KBM-7 (cell line): Measurements from ENCODE around the gene OR2AJ1.
"Not testable (repeated sequence)": the region's sequence is repeated elsewhere in the genome, so short reads cannot be mapped to it uniquely, and the experiment has no call there.

Experiments
- DNase-seq: peaks from one replicate; pipeline ENCODE4 v3.0.0-alpha.2; 2015
- in situ Hi-C: fragments of 300-500 bp; cut with MboI; formaldehyde crosslinking; loops from 2 replicates; pipeline ENCODE4 v1.14.3; 2020; ENCODE audit warnings: low sequenced_read_pairs, low pct_unique_long_range_greater_than_20kb, mixed read lengths

Gene OR2AJ1, protein sequence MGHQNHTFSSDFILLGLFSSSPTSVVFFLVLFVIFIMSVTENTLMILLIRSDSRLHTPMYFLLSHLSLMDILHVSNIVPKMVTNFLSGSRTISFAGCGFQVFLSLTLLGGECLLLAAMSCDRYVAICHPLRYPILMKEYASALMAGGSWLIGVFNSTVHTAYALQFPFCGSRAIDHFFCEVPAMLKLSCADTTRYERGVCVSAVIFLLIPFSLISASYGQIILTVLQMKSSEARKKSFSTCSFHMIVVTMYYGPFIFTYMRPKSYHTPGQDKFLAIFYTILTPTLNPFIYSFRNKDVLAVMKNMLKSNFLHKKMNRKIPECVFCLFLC

DNA sequence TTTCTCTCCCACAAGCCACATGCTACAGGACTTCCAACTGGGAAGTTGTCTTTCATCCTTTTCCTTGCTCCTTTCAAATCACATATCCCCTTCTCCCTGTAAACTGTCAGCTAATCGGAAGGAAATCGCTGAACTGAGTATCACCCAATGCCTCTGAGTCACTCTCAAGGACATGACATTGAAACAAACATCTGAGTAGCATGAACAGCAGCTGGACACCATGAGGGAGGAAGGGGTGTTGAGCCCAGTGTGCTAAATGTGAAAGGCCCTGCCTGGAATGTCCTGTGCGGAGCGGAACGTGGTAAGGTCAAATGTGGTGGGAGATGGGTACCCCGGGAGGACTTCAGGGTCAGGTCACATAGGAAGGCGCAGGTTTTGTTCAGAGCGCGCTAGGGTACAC, at the start of gene OR2AJ1:
TSS of gene OR2AJ1 (plus strand) at position 22 of the 400 bp plus-strand sequence. CDS start 8,880 bp downstream, outside the sequence.
- DNase-seq: no peak
- in situ Hi-C loops: no loop called here

DNA sequence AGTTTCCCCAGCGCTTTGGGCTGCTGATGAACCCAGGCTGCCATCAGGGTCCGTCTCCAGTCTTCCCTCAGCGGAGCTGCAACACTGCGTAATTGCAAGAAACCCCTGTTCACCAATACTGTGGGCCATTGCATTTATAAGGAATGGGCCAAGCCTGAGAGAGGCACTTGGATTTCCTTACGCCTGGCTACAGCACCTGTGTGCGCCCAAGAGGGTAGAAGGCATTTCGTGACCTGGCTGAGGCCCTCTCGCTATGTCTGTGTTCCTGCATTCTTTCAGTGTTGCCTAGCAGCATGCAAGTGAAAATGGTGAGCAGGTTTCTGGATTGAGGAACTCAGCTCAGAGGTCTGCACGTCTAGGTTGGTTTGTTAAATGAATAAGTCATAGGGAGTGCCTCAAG, 41.3 kb upstream of the OR2AJ1 start:
- in situ Hi-C loops: no loop called here
- no peak for DNase-seq

DNA sequence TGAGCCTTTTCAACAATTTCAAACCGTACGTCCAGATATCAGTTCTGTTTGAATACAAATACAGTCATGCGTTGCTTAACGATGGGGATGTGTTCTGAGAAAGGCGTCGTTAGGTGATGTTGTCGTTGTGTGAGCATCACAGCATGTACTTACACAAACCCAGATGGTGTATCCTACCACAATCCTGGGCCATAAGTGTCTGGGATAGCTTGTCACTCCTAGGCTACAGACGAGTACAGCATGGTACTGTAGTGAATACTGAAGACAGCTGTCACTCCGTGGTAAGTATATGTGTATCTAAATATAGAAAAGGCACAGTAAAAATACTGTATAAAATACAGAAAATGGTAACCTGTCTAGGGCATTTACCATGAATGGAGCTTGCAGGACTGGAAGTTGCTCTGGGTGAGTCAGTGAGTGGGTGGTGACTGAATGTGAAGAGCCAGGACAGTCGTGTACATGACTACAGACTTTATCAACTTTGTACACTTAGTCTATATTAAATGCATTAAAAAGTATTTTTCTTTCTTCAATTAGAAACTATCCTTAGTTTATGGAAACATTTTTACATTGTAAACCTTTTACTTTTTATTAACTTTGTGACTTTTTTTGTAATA, 39.8 kb upstream of the OR2AJ1 start:
- DNase-seq: no peak
- in situ Hi-C loops: no loop called here

DNA sequence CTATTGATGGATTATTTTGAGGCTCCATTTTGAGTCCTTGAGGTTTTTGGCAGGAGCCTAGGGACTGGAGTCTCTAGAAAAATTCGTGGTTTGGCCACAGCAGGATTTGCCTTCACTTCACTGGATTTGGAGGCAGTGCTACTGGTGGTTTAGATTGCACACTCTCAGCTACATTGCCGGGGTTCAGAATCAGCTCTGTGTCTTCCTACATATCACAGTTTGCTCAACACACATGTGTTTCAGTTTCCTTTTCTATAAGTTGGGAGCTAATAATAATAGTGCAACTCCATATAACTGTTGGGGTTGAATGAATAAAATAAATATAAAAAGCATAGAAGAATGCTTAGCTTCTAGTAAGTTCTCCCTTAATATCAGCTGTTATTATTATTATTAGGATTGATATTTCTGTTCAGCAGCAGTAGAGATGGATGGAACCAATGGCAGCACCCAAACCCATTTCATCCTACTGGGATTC, 29.5 kb upstream of the OR2AJ1 start, which contains the start of gene OR2W3:
TSS of gene OR2W3 (plus strand) at position 425 of the 475 bp plus-strand sequence. CDS start at position 425, 0 bp downstream.
- in situ Hi-C loops: no loop called here
- DNase-seq: no peak

DNA sequence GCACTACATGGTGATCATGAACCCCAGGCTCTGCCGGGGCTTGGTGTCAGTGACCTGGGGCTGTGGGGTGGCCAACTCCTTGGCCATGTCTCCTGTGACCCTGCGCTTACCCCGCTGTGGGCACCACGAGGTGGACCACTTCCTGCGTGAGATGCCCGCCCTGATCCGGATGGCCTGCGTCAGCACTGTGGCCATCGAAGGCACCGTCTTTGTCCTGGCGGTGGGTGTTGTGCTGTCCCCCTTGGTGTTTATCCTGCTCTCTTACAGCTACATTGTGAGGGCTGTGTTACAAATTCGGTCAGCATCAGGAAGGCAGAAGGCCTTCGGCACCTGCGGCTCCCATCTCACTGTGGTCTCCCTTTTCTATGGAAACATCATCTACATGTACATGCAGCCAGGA, 28.7 kb upstream of the OR2AJ1 start:
- no peak for DNase-seq
- in situ Hi-C loops: no loop called here

DNA sequence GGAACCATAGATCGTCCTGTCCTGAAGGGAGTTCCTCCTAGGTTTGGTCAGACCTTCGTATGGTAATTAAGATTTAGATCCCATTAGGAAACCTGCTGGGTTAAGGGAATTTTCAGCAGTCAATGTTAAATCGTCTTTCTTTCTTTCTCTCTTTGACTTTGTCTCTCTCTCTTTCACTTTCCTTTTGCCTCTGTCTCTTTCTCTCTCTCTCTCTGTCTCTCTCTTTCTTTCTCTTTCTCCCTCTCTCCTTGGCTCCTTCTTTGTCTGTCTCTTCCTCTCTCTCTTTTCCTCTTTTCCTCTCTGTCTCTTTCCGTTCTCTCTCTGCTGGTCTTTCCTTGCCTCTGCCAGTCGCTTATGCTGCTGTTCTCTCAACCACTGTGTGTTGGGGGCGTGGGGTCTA, 20.6 kb upstream of the OR2AJ1 start:
- DNase-seq: no peak
- in situ Hi-C loops: no loop called here

DNA sequence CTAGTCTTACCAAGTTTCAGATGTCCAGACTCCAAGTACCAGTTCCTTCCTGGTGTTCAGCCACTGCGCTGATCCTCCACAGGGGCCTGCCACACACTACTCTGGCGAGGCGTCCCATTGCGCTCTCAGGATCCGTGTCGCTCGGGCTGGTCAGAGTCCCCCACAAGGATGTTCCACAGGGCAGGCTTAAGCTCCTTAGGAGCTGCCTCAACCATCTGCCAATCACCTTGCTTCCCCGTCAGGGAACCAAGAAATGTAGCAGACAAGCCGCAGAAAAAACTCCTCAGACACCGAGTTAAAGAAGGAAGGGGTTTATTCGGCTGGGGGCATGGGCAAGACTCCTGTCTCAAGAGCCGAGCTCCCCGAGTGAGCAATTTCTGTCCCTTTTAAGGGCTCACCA, 19.5 kb upstream of the OR2AJ1 start:
- no peak for DNase-seq
- in situ Hi-C loops: no loop called here

DNA sequence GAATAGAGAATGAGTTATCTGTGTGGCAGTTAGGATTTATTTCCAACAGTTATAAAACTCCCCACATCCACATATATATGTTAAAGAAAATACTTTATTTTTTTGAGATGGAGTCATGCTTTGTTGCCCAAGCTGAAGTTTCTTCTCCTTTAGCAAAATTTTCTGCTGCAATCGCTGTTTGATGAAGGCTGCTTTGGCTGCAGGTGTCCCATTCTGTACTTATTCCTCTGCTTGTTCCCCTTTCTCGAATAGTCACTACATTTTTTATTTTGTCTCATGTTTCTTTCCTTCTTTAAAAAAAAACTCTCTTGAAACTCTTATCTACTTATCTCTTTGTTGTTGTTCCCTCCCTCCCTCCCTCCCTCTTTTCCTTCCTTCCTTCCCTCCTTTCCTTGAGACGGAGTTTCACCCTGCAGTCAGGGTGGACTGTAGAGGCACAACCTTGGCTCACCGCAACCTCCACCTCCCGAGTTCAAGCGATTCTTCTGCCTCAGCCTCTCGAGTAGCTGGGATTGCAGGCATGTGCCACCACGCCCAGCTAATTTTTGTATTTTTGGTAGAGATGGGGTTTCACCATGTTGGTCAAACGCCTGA, 18.7 kb upstream of the OR2AJ1 start:
- in situ Hi-C loops: no loop called here
- peak; percentile 23 for DNase-seq

DNA sequence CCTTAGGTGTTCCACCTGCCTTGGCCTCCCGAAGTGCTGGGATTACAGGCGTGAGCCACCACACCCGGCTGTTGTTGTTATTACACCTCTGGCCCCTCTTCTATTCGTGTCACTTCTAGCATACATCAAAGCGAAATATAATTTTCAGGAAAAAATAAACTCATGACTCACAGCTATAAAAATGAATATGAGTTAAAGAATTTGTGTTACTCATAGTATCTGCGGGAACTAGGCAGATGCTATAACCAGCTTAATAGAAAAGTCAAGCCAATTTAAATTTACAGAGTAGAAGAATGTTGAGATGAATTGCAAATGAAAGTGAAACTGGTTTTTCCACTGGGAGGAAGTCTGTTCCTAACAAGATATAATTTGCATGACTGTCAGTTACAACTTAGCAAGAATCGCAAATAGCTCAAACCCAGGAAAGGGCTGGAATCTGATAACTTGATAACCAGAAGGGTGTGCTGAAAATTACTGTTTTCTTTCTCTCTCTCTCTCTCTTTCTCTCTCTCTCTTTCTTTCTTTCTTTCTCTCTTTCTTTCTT, 18.1 kb upstream of the OR2AJ1 start:
- peak; percentile 75 for DNase-seq
- in situ Hi-C loops: no loop called here

DNA sequence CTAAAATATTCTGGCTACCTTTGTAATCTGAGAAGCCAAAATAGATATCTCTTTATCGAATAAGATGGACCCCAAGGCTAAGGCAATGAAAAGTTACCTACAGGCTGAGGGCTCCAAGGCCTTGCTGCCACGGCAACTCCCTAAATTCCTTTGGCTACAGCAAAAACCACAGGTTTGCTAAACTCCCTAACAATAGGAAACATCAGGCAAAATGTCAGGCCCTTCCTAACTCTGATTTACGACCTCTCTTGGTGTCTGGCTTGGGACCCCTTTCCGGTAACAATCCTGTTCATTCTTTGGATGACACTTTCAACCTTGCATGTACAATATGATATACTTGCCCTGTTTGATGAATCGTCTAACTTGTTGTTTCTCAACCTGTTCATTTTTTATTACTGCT, 15.9 kb upstream of the OR2AJ1 start:
- in situ Hi-C loops: no loop called here
- peak; percentile 55 for DNase-seq

DNA sequence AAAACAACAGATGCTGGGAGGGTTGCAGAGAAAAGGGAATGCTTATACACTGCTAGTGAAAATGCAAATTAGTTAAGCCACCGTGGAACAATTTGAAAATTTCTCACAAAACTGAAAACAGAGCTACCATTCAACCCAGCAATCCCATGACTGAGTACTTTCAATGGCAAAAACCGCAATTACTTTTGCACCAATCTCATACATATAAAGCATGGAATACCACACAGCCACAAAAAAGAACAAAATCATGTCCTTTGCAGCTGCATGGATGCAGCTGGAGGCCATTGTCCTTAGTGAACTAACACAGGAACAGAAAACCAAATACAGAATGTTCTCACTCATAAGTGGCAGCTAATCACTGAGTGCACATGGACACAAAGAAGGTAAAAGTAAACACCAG, 10.9 kb upstream of the OR2AJ1 start:
- in situ Hi-C loops: no loop called here
- DNase-seq: no peak

DNA sequence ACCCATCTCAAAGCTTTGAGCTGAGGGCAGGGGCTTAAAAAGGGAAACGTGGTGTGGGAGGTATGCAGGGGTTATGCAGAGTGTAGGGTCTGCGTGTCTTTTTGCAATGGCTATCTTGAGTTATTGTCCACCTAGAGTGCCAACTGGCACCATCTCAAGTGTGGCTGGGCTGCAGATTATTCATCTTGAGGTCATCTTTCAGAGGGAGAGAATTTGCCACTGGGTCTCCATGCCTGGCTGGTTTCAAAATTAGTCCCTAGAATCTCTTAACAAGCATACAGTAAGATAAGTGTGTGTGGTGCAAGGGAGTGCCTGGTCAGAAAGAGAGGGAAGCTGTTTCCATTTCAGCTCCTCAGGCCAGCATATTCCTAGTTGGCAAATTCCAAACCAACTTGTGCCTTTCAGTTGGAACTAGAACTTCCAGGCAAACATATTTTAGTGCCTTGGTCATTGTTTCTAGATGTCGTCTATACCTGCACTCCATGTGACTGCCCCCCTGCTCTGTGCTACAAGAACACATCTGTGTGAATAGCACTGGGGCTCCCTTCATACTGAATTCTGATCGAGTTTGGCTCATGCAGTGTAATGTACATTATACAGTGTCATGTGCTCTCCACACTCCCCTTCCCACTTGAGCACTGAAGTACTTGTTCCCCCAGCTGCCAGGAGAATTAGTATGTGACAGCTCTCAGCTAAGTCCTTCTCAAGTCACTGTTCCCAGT, 9.6 kb upstream of the OR2AJ1 start:
- DNase-seq: peak; percentile 64
- in situ Hi-C loops: no loop called here

DNA sequence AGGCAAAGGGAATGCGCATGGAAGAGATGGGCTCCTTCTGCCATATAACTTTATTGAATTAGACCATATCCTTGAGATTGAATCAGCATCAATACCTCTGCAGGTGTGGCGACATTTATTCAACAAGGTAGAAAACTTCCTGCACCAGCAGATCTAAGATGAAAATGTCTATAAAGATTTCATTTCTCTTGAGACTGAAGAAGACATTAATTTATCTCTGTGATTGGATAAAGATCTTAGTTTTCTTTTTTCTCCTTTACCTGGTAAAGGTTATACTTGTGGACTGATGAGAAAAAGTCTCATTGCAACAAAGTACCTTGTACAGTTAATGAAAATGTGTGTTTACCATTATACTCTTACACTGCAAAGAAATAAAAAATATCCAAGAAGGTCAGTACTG, 4.7 kb upstream of the OR2AJ1 start, which contains the start of gene OR2T8:
TSS of gene OR2T8 (plus strand) at position 301 of the 400 bp plus-strand sequence. CDS start 766 bp downstream, outside the sequence.
- DNase-seq: no peak
- in situ Hi-C loops: no loop called here

DNA sequence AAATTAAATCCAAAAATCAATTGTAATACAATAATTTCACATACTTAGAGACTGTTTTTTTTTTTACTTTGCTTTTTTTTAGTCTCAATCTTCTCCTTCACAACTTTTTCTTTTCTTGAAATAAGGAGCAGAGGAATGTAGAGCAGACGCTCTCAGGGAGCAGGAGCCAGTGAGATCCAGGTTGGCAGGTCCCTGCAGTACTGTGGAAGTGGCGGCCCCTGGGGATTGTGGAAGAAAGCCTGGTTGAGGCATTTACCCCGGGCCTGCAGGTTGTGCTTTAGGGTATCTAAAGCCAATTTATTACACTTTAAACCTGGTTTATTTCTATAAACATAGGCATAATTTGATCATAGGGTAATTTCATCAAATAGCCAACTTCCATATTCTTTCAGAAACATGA, 748 bp upstream of the OR2AJ1 start:
- in situ Hi-C loops: no loop called here
- DNase-seq: no peak

DNA sequence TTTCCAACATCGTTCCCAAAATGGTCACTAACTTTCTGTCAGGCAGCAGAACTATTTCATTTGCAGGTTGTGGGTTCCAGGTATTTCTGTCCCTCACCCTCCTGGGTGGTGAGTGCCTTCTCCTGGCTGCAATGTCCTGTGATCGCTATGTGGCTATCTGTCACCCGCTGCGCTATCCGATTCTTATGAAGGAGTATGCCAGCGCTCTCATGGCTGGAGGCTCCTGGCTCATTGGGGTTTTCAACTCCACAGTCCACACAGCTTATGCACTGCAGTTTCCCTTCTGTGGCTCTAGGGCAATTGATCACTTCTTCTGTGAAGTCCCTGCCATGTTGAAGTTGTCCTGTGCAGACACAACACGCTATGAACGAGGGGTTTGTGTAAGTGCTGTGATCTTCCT, 9.3 kb downstream of the OR2AJ1 start:
- no peak for DNase-seq
- in situ Hi-C loops: no loop called here

DNA sequence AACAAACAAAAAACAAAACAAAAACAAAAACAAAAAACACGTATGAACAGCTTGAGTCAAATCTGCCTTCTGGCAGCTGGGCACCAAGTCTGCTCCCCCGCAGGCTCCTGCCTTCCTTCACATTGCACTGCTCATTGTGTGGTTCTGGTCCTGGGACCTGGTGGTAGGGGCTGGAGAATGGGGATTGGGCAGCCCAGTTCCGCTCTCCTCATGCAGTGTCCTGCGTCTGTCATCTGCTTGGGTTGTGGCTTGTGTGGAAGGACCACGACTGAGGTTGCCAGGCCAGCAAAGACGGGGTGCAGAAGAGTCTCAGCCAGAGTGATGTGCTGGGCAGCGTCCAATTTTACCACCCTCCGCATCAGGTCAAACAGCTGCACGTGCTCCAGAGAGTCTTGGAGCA, 11.1 kb downstream of the OR2AJ1 start:
- DNase-seq: no peak
- in situ Hi-C loops: no loop called here

DNA sequence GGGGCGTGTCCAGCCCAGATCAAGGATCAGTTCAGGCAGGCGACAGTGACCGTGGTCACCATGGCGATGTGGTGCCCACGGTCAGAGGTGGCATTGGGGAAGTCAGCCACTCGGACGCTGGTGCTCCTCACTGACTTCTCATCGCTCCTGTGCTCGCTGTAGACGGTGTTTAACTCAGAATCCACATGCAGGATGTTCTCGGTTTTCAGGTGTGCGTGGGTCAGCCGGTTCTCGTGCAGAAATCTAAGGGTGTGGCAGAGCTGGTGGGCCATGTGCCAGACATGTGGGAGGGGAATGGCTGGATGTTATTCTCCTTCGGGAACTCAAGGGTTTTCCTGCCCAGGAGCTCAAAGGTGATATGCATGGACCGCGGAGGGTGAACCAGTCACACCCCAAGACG, 11.7 kb downstream of the OR2AJ1 start:
- no peak for DNase-seq
- in situ Hi-C loops: no loop called here

DNA sequence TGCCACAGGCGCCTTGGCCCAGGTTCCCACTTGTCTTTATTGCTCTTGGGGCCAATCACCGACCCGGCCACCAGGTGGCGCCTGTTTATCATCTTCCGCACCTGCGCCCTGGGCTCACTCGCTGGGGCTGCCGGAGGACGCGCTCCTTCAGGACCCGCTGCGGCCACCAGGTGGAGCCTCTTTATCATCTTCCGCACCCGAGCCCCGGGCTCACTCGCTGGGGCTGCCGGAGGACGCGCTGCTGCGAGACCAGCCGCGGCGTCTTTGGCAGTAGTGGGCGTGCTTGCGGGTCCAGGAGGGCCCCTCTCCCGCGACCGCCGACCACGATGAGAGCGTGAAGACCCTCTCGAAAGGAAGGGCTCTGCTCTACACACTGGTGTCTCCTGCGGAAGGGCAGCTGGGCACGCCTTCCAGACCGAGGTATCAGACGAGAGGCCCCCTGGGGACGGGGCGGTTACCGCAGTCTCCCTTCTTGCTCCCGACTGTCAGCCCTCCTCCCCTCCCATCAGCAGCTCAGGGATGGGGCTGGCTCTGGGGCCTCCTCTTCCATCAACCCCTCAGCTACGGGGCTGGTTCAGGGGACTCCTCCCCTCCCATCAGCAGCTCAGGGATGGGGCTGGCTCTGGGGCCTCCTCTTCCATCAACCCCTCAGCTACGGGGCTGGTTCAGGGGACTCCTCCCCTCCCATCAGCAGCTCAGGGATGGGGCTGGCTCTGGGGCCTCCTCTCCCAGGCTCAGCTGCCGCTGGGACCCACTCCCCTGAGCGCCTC, 12.5 kb downstream of the OR2AJ1 start:
- in situ Hi-C loops: not testable (repeated sequence)
- DNase-seq: peak; percentile 100

DNA sequence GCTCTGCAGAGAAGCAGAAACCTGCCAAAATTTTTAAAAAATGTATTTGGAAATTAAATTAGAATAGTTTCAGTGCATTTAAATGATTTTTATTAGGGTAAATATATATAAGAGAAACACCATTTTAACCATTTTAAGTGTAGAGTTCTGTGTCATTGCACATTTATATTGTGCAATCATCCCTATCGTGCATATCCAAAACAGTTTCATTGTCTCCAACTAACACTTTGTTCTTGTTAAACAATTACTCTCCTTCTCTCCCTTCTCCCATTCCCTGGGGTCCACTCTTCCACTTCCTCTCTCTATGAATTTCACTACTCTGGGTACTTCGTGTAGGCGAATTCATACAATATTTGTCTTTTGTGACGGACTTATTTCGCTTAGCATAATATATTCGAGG, 17.9 kb downstream of the OR2AJ1 start:
- DNase-seq: no peak
- in situ Hi-C loops: no loop called here
